GM18520 (cell line): ENCODE results near the gene MYO15A.

Experiments used
- ATAC-seq: cut with Tn5 transposase; IDR thresholded peaks from one replicate; pipeline ENCODE4 v1.9.1; 2021; ENCODE audit not compliant: unreplicated experiment

The MYO15A gene

DNA sequence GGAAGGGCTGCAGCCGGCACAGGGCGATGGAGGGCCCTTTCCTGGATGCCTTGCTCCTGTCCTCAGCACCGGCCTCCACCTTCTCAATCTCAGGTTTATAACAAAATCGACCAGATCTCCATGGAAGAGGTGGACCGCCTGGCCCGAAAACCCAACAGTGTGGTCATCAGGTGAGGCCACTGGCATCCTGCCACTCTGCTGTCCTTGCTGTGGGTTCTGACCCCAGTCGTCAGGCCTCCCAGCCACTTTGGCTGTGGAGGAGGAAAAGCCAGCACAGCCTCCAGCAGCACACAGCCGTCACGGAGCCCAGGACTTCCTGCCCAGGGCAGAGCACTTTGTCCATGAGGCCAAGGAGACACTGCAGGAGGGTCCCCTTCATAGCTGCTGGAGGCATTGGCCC is 6.7 kb upstream of the MYO15A start:
- no peak for ATAC-seq

DNA sequence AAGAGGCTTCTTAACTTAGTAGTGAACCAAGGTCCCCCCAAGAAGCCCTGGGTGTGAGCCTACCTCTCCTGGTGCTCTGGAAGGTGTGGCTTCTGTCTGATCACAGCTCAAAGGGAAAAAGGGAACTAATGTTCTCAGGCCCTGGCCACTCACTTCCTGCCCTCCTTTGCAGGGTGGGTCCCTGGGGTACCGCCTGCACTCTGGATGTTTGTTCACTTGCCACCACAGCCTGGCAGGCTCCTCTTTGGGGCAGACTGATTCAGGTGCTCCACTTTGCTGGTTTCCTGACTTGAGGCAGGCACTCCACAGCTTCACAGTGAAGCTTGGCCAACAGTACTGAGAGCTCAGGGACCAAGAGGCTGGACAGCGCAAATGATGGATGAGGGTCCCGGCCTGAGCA is 5.9 kb upstream of the MYO15A start:
- ATAC-seq, result no peak

DNA sequence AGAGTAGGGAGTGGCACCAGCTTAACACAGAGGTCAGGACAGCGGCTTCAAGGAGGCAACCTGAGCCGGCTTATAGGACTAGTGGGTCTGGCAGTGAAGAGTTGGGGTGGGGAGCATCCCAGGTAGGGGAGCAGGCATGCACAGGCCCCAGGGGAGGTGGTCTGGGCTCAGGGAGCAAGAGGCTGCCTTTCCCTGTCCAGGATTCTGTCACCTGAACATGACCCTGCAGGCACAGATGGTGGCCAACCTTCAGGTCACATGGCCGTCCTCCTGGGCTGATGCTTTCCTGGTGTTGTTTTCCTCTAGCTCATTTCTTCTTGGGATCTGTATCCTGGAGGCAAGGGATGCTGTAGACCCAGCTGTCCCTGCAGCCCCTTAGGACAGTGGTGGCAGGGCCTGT is 3.5 kb upstream of the MYO15A start:
- no peak for ATAC-seq

DNA sequence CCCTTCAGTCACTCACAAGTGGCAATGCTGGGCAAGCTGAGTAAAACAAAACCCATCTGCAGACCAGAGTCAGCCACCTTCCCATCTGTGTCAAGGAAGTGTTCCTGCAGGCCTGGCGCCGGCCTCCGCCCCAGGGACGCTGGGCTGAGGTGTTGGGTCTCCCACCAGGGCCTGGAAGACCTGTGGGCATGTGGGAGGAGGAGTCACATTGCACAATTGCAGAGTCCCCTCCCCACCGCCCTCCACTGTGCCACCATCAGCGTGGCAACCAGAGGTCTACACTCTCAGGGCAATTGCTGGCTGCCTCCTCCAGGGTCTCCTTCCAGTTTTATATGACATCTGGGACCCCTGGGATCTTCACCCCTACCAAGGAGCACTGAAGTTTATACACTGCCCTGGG is 3.0 kb upstream of the MYO15A start:
- no peak for ATAC-seq

DNA sequence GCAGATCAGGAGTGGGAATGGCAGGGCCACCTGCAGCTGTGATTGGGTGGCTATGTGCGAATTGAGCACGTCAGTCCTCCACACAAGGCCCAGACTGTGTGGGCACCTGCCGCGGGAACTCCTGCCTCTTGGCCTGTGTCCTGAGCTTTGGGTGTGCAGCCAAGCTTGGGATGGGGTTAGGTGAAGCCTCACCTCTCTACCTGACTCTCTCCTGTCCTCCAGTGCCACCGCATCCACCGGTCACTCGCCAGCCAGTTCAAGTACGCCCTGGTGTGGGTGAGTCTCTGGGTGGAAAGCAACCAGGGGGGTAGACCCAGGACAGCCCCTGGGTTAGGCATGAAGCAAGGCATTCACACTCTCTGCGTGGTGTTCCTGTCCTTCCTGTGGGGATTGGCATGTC is 2.3 kb upstream of the MYO15A start:
- no peak for ATAC-seq

DNA sequence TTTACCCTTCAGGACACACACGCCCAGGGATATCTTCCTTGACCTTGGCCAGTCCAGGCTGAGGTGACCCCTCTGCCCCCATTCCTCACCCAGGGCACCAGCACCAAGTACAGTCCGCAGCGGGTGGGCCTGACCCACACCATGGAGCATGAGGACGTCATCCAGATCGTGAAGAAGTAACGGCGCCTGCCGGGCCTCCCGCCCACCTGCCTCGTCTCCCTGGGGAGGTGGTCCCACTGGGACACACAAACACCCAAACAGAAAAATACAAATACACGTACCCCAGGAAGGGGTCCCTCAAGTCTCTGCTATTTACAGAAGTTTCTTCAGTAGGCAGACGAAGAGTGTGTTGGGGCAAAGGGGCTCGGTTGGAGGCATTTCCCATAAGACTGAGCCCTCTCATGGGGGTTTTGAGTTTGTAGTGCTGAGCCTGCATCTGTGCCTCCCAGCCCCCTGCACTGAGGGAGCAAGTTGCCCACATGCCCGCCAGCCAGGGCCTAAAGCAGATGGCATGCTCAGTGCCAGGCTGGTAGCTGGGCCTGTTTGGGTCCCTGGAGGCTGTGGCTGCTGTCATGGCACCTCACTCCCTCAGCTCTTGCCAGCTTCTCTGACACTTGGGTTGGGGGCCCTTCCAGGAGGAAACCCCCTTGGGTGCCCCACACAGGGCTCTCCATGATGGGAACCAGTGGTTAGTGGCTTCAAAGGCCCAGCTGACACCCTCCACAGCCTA is 1.3 kb upstream of the MYO15A start:
- ATAC-seq, result no peak

DNA sequence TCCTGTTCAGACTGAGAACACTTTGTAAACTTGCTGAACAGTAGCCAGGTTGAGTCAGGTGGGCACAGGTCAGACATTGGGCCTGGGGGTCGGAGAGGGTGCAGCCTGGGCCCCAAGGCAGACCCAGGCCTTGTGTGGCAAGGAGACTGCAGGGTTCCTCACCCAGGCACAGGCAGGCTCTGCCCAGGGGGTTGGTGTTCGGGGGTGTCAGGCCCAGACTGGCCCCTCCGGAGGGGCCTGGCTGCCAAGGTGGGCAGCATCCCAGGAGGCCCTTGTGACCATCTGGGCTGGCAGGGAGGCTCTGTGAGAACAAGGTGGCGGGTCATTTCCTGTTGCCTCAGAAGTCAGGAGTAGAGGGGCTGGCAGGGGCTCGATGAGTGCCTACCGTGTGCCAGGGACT is 585 bp upstream of the MYO15A start:
- no peak for ATAC-seq

DNA sequence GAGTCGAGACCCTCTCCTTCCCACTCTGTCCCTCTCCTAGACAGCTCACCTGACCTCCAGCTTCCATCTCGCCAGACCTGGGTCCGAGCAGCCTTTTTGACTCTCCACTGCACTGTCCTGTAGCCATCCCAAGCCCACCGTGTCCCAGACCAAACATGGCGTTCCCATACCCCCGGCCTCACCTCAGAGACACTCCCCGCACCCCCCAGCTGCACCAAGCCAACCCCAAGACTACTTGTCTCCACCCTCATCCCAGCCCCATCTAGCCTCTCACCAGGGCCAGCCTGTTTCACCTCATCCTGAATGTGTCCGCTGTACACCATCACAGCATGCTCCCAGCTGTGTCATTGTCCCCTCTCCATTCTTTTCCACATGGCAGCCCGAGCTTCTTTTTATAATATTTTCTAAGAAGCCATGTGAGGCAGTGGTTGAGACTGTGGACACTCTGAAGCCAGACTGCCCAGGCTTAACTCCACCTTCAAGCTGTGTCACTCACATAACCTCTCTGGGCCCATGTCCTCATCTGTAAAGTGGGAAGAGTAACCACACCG is 1.5 kb downstream of the MYO15A start:
- no peak for ATAC-seq

DNA sequence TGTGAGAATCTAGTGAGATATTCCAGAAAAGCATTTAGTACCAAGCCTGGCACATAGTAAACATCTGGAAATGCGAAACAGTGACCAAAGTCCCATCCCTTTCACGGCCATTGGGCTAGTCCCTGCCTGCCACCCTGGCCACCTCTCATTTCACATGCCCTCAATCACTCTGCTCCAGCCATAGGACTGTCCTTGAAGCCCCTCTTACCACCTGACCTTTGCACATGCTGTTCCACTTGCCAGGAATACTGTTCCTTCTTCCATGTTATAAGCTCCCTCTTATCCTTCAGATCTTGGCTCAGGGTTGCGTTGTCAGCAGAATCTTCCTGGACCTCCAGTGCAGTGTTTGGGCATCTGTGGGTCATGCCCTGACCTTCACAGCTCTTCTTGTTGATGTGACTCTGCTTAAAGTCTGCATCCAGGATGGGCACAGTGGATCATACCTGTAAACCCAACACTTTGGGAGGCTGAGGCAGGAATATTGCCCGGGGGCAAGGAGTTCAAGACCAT is 2.1 kb downstream of the MYO15A start:
- no peak for ATAC-seq

DNA sequence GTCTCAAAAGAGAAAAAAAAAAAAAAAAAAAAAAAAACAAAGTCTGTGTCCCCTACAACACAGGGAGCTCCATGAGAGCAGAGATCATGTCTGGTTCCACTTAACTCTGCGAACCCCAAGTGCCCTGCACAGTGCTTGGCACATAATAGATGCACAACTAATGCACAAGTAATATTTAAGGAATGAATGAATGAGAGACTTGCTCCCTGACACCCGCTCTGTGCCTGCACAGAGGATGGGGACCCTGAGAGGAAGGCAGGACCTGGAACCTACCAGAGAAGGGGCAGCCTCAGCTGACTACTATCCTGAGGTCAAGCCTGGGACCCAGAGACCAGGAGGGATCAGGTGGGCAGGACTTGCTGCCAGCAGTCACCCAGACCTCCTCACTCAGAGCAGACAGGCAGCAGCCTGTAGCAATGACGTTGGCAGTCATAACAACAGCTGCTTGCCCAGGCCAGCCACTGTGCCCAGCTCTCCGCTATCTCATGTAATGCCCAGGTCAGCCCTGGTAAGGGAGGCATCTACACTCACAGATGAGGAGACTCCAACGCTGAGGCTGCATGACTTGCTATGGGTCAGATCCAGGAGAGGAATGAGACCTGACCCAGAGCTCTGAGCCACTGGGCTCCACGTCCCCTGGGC is 2.9 kb downstream of the MYO15A start:
- ATAC-seq, result no peak

DNA sequence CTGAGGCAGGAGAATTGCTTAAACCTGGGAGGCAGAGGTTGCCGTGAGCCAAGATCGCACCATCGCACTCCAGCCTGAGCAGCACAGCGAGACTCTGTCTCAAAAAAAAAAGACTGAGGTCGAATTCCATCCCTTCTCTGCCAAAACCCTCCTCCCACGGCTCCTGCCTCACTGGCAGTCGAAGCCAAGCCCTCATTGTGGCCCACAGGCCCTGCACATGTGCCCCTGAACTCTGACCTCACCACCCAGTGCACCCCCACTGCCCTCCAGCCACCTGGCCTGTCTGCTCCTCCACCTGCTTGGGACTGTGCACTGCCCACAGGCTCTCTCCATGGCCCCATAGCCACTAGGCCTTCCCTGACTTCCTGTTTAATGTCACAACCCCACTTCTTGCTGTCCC is 7.0 kb downstream of the MYO15A start:
- ATAC-seq, result no peak

DNA sequence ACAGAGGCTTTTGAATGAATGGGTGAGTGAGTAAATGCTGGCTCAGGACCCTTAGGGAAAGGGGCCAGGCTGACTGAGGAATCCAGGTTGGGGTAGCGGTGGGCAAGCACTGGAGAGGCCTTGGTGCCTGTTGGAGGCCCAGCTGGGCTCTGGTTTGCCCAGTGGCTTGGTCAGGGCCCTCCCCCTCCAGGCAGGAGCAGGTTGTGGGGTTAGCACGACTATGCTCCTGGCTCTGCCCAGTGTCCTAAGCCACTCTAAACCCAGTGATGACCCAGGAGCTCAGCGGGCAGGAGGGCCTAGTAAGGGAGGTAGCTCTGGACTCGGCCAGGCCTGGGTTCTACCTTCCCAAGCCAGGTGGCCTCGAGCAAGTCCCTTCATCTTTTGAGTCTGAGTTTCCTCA is 7.5 kb downstream of the MYO15A start:
- no peak for ATAC-seq

DNA sequence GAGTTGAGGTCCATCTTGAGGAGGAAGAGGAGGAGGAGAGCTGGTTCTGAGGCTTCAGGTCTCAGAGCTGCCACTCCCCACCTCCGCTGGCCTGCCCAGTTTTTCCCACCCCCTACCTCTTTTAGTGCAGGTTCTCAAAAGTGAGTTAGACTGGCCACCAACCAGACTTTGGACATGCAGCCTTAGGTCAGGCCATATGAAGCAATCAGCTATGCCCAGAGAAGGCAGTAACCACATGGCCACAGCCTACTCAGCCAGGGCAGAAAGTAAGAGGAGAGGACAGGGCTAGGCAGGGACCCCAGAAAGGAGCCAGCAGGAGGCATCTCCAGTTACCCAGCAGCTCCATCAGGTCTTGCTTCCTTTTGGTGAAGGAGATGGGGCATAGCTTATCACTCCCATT is 9.0 kb downstream of the MYO15A start:
- no peak for ATAC-seq

DNA sequence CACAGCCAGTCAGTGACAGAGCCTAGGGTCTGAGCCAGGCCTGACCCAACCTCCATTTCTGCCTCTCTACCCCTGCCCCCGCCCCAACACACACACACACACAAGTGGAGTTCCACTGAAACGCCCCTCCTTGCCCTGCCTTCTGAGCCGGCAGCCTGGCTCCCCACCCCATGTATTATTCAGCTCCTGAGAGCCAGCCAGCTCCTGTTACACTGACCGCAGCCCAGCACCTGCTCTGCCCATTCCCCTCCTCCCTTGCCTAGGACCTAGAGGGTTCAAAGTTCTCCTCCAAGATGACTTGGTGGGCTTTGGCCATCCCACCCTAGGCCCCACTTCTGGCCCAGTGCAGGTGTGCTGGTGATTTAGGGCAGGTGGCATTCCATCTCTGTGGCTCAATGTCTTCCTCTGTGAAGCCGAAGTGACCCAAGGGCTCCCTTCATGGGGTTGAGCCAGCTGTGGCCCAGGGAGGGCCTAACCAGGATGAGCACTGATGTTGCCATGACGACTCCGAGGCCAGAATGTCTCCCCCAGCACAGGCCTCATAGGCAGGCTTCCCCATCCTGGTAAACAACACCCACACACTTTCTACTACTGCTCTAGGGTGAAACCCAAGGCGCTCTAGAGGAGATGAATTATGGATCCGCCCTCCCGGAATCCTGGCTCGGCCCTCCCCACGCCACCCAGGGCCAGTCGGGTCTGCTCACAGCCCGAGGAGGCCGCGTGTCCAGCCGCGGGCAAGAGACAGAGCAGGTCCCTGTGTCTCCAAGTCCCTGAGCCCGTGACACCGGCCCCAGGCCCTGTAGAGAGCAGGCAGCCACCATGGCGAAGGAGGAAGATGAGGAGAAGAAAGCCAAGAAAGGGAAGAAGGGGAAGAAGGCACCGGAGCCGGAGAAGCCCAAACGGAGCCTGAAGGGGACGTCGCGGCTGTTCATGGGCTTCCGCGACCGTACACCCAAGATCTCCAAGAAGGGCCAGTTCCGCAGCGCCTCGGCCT is 9.7 kb downstream of the MYO15A start:
- no peak for ATAC-seq

DNA sequence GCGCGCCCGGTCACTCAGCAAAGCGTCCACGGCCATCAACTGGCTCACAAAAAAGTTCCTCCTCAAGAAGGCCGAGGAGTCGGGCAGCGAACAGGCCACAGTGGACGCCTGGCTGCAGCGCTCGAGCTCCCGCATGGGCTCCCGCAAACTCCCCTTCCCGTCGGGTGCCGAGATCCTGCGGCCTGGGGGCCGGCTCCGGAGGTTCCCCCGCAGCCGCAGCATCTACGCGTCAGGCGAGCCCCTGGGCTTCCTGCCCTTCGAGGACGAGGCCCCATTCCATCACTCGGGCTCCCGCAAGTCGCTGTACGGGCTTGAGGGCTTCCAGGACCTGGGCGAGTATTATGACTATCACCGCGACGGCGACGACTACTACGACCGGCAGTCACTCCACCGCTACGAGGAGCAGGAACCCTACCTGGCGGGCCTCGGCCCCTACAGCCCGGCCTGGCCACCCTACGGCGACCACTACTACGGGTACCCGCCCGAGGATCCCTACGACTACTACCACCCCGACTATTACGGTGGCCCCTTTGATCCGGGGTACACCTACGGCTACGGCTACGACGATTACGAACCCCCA is 10.7 kb downstream of the MYO15A start:
- no peak for ATAC-seq

DNA sequence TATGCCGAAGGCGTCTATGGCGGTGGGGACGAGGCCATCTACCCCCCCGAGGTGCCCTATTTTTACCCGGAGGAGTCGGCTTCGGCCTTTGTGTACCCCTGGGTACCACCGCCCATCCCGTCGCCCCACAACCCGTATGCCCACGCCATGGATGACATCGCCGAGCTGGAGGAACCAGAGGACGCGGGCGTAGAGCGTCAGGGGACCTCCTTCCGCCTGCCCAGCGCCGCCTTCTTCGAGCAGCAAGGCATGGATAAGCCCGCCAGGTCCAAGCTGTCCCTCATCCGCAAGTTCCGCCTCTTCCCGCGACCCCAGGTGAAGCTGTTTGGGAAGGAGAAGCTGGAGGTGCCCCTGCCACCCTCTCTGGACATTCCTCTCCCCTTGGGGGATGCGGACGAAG is 11.4 kb downstream of the MYO15A start:
- ATAC-seq, result no peak

DNA sequence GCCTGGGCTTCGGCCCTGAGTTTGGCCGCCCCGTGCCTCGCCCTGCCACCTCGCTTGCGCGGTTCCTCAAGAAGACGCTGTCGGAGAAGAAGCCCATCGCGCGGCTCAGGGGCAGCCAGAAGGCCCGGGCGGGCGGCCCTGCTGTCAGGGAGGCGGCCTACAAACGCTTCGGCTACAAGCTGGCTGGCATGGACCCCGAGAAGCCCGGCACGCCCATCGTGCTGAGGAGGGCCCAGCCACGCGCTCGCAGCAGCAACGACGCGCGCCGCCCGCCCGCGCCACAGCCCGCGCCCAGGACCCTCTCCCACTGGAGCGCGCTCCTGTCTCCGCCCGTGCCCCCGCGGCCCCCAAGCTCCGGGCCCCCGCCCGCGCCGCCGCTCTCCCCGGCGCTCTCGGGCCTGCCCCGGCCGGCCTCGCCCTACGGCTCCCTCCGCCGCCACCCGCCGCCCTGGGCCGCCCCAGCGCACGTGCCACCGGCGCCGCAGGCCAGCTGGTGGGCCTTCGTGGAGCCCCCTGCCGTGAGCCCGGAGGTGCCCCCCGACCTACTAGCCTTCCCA is 12.0 kb downstream of the MYO15A start:
- no peak for ATAC-seq

DNA sequence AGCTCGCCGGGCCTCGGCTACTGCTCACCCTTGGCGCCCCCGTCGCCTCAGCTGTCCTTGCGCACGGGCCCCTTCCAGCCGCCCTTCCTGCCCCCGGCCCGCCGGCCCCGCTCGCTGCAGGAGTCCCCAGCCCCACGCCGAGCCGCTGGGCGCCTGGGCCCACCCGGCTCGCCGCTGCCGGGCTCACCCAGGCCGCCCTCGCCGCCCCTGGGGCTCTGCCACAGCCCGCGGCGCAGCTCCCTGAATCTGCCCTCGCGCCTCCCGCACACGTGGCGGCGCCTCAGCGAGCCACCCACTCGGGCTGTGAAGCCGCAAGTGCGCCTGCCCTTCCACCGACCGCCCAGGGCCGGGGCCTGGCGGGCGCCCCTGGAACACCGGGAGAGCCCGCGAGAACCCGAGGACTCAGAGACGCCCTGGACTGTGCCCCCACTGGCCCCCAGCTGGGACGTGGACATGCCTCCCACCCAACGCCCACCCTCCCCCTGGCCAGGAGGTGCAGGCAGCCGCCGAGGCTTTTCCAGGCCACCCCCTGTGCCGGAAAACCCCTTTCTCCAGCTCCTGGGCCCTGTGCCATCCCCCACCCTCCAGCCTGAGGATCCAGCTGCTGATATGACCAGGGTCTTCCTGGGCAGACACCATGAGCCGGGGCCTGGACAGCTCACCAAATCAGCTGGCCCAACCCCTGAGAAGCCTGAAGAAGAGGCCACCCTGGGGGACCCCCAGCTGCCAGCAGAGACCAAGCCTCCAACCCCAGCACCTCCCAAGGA is 12.8 kb downstream of the MYO15A start:
- no peak for ATAC-seq

DNA sequence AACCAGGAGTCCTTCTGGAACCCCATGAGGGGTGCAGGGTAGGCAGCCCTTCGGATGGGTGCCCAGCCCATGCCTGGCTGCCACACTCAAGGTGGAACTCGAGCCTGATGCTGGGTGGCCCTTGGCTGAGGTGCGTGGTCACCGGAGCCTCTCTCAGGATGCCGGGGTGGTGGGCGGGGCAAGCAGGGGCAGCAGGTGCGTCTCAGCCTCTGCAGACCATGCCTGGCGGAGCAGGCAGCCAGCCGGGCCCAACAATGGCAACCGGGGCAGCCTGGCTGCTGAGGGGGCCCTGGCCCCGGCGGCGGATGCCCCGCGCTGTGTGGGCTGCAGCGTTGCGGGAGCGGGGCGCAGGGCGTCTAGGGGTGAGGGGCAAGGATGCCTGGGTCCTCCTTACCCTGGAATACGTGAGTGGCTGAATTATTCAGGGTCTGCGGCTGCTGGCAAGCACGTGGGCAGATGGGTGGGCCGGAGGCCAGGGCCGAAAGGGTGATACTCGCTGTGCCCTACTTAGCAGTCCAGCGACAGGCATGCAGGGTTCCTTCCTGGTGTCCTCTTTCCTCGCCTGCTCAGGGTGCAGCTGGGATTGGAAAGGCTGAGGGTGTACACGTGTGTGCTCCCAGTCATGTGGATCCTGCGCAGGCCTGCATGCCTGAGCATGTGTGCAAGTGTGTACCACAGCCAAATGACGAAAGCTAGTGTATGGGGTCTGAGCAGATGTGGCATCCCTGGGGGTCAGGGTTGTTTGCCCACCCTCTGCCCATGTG is 14.6 kb downstream of the MYO15A start:
- ATAC-seq, result no peak
